ENCODE results near the gene RAB3IL1.

The RAB3IL1 gene

DNA sequence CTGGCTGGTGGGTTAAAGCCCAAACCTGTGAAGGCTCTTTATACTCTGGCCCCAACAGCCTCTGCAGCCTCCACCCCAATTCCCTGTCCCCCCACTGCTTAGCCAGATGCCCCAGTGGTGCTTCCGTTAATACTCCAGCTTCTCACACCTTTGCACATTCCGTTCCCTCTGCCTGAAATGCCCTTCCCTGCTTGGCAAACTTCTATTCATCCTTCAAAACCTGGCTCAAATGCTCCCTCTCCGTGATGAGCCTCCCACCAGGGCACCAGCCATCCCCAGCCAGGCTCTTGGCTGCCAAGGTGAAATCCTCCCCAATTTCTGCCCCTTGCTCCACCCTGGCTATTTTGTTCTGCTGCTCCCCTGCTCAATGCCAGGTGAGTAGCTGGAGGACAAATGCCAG, 13.5 kb downstream of the RAB3IL1 start:
- no peak for DNase-seq

DNA sequence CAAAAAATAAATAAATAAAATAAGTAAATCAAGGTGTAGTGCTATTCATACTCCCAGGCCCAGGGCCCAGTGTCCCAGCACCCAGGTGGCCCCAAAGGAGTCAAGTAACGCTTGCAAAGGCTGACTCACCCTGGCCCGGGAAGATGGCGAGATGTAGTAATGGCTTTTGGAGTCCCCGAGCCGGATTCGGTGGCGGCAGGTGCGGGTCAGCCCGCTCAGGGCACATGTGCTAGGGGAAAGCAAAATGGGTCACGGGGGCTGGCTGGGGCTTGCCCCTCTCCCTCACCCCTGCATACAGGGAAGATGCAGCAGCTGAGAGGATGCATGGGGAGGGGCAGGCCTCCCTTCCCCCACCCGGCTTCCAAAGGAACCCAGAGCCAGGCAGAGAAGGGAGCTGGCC, 15.1 kb downstream of the RAB3IL1 start:
- DNase-seq: no peak

DNA sequence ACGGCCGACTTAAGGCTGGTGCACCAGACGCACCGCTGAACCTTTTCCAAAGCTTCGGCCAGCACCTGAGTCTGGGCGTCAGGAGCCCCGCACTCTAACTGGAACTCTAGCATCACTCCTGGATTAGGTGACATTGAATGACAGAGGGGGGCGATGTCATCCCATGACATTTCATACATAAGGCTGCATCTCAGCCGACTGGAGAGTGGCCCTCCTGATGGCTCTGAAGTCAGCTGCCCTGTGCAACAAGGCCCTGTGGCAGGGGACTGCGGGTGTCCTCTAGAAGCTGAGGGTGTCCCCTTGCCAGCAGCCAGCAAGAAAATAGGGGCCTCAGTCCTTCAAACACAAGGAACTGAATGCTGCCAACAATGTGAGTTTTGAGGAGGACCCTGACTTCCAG, 16.0 kb downstream of the RAB3IL1 start:
- DNase-seq: no peak

DNA sequence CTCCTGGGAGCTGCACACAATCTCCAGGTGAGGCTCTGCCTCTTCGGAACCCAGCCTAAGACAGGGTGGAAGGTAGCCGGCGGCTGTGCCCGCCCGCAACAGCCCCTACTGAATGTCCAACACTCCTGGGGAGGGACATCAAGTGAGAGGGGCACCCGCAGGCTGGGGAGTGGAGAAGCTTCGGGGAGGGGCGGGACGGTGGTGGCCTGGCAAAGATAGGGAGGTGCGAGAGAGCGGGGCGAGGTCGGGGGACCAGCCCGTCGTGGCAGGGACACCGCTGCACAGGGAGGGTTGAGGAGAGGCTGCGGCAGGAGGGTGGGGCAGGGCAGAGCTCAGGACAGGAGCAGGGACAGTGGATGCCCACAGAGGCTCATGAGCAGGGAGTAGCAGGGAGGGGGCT, 17.1 kb downstream of the RAB3IL1 start:
- no peak for DNase-seq

DNA sequence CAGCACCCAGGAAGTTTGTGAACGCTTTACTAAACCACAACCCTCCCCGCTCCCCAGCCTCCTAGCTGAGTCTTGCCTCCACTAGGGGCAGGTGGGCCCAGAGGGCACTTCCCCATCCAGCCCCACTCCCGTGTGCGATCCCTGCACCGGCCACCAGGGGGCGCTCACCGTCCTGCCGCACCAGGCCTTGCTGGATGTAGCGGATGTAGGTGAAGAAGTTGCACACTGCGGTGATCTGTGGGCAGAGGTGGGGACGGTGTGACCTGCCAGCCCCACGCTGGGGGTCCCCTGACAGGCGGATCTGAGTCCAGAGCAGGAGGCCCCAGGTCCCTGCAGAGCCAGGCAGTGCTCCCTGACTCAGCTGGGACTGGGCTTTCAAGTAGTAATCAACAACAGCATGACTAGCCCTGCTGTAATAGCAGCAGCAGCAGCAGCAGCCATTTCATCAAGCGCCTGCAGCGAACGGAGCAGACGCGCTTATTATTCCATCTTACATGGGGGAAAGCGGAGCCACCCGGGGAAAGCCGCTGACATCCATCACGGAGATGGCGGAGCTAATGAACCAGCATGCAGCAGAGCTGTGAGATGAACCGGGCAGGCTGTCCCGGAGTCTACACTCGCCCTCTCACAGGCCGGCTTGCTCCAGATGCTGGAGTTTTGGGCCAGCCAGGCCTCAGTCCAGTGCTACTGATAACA, 18.1 kb downstream of the RAB3IL1 start:
- peak; percentile 70 for DNase-seq

DNA sequence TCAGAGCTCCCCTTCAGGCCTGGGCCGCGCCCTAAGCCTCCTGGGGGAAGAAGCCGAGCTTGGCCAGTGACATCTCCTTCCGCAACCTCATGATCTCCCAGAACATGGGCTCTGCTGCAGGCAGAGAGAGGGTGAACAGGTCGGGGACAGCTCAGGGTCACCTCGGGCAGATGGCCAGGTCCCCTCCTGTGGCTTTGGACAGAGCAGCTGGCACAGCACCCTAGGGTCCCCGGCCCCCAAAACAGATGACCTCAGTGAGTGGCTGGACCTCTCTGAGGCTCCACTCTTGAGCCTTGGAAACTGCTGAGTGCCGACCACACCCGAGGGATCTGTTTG, 19.2 kb downstream of the RAB3IL1 start:
- DNase-seq: no peak

DNA sequence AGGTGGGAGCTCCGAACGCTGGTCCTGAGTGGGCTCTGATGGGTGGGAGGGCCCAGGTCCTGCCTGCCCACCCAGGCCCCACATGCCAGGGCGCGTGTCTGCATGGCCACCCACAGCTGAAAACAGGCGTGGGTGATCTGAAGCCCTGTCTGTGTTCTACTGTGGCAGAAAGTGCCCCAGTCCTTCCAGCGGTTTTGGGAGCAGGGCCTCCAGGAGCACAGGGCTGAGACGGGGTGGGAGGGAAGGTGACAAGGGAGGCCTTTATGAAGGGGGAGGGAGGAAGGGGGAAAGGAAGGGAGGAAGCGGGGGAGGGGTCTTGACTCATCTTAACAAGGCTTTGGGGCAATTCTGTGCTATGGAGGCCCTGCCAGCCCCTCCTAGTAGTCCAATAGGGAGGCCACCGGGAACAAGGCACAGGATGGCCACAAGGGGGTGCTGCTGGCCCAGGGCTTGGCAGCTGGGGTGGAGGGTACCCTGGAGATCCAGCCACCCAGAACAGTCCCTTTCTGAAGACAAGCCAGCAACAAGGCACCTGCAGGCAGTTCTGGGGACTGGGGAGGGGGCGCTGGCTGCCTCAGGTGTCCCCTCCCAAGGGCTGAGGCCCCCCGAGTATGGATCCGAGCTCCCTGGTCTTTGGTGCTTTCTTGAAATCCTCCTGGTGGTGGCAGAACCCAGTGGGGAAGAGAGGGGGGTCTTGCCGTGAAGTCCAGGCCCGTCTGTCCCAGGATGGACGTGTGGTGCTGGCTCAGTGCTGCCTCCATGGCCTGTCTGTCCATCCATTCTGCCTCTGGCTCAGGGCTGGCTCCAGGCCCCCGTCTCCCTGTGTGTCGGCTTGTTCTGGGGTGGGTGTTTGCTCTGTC, 19.7 kb downstream of the RAB3IL1 start:
- peak; percentile 63 for DNase-seq

DNA sequence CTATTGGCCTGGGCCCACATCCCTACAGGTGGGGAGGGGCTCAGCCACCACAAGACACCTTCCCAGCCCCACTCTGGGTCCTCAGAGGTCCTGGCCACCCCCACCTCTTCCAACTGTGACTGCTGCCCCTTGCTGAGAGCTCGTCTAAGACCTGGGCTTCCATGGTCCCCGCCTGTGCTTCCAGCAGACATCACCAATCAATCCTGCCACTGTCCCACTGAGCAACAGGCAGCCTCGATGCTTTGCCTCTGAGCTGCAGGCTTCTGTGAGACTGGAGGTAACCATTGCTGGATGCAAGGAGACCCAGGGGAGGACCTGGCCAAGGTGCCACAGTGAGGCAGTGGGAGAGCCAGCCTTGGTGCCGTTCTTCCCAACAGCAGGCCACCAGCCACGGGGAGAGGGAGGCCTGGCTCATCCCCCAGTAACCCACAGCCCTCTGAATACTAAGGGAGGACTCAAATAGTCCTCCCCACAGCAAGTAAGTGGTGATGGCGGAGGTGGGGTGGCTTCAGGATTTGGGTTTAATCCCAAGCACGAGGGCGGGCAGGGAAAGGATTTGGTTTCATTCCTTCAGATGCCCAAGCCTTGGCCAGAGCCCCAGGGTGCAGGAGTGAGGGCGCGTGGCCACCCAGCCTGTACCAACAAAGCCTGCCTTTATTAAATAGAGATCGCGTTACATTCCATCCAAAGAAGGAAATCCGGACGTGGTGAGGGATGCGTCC, 20.5 kb downstream of the RAB3IL1 start:
- DNase-seq: no peak

DNA sequence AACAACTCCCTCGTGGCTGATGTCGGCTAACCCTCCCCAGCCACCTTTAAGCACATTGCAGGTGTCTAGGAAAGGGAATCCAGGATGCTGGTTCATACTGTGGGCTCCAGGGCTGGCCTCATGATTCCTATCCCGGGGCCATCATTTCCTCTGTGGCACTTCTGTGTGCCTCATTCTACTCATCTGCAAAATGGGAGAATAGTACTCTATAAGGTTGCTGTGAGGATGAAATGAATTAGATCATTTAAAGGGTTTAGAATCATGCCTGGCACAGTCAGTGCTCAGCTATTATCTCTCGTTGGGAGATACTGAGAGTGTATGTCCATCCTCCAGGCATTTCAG, 21.7 kb downstream of the RAB3IL1 start:
- DNase-seq: no peak

DNA sequence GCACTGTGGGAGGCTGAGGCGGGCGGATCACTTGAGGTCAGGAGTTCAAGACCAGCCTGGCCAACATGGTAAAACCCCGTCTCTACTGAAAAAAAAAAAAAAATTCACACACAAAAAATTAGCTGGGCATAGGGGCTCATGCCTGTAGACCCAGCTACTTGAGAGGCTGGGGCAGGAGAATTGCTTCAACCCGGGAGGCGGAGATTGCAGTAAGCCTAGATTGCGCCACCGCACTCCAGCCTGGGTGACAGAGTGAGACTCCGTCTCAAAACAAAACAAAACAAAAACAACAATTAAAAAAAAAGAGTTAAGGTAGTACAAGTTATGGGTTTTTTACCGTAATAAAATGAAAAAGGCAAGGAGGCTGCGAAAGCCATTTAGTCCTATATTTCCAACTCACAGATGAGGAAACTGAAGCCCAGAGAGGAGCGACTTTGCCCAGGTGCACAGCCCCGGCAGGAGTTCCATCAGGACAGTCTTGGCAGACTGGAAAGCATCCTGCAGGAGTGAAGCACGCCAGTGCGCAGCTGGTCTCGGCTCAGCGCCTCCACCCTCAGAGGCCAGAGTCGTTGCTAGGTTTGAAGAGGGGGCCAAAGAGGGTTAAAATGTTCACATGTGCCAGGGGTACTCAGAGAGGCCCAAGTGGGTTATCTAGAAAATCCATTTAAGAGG, 22.2 kb downstream of the RAB3IL1 start:
- no peak for DNase-seq

DNA sequence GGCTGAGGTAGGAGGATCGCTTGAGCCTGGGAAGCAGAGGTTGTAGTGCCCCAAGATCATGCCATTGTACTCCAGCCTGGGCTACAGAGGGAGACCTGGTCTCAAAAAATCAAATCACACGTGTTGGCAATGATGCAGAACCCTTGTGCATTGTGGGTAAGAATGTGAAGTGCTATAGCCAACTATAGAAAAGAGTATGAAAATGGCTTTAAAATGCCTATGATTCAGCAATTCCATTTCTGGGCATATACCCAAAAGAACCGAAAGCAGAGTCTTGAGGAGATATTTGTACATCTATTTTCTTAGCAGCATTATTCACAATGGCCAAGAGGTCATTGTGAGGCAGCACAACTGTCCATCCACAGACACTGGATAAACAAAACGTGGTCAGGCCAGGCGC, 23.4 kb downstream of the RAB3IL1 start:
- DNase-seq: peak; percentile 89

DNA sequence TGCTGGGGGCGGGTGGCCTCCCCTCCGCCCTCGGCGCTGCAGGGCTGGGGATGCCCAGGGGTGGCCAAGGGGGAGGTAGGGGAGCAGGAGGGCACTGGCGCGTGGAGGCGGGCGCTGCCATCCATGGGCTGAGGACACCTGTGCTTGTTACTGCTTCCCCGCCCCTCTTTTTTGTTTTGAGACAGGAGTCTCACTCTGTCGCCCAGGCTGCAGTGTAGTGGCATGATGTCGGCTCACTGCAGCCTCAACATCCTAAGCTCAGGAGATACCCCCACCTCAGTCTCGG, 25.3 kb downstream of the RAB3IL1 start:
- no peak for DNase-seq

DNA sequence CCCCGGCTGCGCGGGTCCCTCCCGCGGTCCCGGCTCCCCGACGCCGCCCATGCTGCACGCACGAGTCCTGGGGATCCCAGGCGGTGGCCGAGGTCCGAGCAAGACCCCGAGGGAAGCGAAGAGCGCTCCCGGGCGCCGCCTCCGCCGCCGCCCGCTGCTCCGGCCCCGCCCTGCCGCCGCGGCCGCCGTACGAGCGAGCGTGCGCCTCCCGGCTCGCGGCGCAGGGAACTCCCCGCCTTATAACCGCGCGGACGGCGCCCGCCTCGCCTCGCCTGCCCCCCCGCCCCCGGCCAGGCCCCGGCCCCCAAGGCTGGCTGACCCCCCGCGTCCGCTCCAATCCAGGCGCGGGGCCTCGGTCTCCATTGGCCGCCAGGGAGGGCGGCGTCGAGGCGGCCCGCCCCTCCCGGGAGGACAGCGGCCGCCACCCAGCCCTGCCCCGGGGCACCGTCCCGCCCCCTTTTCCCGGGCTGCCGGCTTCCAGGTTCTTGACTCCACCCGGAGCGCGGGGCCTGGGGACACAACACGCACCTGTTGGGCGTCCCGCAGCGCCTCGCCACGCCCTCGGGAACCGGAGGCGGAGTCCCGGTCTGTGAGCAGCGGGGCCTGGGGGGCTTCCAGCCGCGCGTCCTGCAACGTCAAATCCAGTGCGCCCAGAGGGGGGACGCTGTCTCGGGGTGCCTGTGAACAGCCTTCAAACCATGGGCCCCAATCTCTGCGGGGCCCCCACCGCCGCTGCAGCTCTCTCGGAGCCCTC, 25.9 kb downstream of the RAB3IL1 start, which contains the start of gene FADS3:
TSS of gene FADS3 (minus strand) at position 215 of the 754 bp plus-strand sequence. CDS start at position 51, 164 bp downstream.
- DNase-seq: peak; percentile 87

DNA sequence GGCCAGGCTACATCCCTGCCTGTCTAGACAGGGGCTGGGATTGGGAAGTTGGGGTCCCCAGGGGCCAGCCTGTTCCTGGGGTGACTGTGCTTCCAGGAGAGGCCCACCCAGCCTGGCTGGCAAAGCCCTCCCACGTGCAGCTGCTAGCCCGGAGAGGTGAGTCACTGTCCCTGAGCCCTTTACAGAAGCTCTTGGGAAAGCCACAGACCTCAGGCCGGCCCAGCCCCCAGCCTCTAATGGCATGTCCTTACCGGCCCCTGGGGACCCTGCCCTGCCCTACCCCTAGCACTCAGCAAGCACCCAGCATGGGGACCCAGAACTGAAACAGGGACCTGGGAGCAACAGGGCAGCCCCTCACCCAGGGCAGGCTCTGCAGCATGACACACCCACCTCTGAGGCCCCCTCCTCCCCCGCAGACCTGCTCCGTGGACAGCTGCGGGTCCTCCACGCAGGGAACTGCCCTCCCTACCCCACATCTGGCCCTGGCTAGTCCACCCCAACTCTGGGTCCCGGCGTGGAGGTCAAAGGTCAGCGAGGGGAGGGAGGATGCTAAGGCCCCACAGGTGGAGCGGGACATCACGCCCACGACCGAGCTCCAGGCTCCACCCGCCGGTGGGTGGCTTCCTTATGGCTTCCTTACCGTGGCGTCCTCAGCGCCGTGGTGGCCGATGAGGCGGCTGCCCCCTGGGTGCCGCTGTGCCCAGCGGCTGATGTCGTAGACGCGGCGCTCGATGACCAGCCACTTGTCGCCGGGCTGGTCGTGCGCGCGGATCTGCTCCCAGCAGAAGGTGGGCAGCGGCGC, 26.6 kb downstream of the RAB3IL1 start:
- DNase-seq: peak; percentile 84

DNA sequence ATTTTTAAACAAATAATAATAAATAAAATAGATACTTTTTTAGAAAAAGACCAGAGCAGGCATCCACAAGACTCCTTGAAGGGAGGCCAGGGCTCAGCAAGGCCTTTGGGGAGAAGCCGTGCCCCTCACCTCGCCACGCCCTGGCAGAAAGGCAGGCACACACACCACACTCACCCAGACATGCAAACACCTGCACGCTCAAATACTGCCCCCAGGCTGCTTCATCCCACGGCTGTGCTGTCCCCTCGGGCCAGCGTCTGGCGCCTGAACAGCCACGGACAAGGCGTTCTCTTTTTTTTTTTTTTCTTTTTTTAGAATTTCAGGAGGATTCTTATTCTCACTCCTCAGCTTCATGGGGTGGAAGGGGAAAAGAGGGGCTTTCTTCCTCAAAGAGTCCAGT, 27.5 kb downstream of the RAB3IL1 start:
- no peak for DNase-seq

DNA sequence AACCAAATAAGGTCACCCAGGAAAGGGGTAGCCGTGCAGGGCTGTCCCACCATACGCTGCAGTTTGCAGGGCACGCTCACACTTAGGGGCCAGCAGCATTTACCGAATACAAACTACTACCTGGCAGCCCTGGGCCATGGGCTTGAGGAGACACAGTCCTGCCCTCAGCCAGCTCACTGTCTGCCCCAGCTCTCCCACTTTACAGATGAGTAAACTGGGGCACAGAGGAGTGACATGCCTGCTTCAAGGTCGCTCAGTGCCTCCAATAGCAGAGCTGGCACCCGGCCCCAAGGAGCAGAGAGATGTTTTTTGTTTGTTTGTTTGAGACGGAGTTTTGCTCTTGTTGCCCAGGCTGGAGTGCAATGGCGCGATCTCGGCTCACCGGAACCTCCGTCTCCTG, 28.8 kb downstream of the RAB3IL1 start:
- DNase-seq: no peak

DNA sequence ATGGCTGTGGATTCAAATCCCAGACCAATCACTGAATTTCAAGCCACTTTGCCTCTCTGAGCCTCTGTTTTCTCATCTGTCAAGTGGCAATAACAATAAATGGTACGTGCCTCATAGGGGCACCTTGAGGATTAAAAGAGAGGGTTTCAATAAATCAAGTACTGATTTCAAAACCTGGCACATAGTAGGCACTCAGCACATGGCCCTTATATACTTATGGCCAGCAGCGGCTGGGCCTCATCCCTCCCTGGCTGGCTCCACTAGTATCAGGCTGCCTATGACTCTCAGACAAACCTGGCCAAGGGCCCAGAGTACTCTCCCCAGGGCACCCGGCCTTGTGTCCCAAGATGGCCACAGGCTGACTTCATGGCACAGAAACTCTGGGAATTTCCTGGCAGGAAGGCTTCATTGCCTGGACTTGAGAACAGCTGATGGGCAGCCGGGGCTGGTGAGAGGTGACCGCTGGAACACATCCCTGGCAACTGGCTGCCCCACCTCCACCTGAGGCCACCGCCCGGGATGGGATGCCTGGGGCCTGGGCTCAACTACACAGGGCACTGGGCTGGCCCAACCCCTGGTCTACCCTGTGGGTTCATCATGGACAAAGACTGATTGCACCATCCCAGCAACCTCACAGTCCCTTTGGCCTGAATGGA, 29.4 kb downstream of the RAB3IL1 start:
- peak; percentile 98 for DNase-seq

DNA sequence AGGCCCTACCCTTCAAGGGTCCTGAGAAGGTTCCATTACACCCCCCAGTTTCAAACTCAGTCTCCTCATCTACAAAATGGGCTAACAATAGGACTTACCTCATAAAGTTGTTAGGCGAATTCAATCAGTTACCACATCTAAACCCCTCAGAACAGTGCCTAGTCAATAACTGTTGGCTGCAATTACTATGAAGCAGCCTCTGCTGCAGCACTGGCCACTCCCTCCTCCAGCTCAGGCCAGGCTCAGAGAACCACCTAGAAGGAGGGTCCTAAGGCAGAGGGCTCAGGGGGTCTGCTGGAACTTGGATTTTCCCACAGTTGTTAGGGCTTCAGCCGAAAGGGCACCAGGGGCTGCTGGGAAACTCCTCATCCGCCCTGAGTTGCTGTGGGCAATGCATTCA, 30.7 kb downstream of the RAB3IL1 start:
- DNase-seq: no peak

DNA sequence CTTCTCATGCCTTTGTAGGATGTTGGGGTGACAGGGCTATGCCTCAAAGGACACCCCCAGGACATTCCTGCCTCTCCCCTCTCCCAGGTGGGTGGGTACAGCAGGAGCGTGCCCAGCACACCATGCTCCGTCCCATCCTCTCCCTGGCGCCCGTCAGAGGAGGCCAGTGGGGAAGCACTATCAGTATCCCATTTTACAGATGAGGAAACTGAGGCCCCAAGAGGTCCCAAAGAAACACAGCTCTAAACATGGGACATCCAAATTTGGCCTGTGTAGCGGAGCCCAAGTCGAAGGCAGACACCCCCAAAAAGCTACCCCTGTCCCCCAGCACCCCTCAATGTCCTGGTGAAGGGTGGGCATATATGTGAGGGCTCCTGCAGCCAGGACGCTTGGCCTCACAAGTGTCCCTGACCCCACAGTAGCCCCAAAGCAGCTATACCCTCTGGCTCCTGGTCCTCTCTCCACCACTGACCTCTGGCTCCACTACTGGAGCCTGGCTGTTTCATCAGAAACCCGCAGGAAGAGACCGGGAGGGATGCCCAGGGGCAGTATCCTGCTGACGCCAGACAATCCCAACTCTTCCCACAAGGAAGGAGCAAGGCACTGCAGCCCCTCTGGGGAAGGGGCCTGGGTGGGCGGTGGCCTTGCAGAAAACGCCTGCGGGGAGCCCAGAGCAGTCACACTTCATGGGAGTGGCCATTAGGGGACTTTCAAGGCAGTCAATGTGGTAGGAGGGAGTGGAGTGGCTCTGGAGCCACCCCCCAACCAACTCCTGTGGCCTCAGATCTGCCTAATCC, 31.4 kb downstream of the RAB3IL1 start:
- no peak for DNase-seq

DNA sequence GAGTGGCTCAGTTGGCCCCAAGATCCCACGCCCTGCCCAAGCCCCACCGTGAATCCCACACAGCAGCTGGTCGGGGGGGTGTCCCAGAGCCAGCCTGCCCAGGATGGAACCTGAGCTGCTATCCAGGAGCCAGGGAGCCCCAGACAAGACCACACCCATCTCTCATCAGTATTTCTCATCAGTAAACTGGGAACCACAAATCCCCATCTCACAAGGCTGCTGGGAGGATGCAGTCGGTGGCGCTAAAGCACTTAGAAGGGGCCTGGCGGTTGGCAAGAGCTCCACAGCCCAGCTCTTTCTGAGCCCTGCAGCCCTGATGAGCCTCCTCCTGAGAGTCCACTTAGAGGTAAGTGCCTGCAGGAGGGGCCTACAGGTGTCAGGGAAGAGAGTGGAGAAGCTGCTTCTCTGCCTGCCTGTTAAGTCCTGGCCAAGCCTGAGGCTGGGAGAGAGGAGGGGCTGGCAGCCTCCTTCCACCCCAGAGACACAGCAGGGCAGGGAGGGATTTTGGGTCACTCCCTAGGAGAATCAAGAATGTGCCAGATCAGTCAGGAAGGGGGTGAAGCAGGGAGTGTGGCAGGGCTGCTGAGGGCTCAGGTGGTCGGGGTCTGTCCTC, 32.1 kb downstream of the RAB3IL1 start:
- no peak for DNase-seq
